Renal pelvis (tissue), 4 donors: ENCODE data around the gene SMCHD1. TPM values are rescaled to one million over a fixed set of nuclear protein-coding genes. Genes with fewer than 3 reads are reported as not detected.
"Not testable (repeated sequence)": the region's sequence is repeated elsewhere in the genome, so short reads cannot be mapped to it uniquely, and the experiment has no call there.

Experiments
- DNase-seq: peaks from one replicate; pipeline ENCODE4 v3.0.0-alpha.2; 2013
- polyA plus RNA-seq, 3 donors: library from polyadenylated mRNA; unstranded; fragments of 120-200 nt; gene quantifications; one replicate each; pipeline ENCODE4 v1.2.1, GENCODE V29; 2013; ENCODE audit not compliant: insufficient read length in 3 of 3

The SMCHD1 gene
- polyA plus RNA-seq, 3 donors, result 55.0 to 78.4 (median 64.7) TPM

DNA sequence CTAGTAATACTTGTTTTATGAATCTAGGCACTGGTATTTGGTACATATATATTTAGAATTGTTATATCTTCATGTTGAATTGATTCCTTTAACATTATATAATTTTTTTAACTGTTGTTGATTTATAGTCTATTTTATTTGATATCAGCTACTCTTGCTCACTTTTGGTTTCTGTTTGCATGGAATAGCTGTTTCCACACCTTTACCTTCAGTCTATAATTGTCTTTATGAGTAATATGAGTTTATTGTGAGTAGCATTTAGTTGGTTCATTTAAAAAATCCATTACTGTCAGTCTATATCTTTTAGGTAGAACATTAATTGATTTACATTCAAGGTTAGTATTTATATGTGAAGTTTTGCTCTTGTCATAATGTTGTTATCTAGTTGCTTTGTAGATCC lies 58.6 kb downstream of the SMCHD1 start:
- DNase-seq, result no peak

DNA sequence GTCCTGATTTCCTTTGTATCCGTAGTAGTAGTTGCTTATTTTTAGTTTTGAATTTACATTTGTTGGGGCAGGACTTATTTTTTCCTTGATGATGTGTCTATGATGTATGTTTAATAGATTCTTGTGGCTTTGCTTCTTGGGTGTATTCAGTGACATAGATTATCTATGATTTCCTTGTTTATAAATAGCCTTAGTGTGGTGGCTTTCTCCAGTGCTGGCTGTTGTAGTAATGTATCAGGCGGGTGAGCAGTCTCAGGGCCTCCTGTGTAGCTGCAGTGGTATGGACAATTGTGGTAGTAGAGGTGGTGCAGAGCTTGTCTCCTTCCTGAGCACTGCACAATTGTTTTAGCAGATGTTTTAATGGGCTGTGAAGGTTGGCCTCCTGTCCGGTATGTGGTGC lies 60.5 kb downstream of the SMCHD1 start:
- no peak for DNase-seq

GRCh38 chr18:2716394-2717326 lies 61.1 kb downstream of the SMCHD1 start:
- DNase-seq, result no peak

- no peak for DNase-seq
These were observed 61.9 kb downstream of the SMCHD1 start for GRCh38 chr18:2717407-2717806.

DNA sequence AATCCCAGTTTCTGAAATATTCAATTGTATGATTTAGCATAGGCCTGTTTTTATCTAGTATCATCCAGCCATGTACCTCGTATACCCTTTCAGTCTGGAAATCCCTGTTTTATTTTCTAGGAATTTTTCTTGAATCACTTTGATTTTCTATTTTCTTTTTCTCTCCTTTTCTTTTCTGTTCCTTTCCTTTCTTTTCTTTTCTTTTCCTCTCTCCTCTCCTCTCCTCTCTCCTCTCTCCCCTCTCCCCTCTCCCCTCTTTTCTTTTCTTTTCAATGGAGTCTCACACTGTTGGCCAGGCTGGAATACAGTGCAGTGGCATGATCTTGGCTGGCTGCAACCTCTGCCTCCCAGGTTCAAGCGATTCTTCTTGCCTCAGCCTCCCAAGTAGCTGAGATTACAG lies 63.5 kb downstream of the SMCHD1 start:
- DNase-seq, result no peak

- DNase-seq, result no peak
These were observed 67.7 kb downstream of the SMCHD1 start for GRCh38 chr18:2723207-2723606.

GRCh38 chr18:2729757-2730156 lies 74.2 kb downstream of the SMCHD1 start:
- no peak for DNase-seq

DNA sequence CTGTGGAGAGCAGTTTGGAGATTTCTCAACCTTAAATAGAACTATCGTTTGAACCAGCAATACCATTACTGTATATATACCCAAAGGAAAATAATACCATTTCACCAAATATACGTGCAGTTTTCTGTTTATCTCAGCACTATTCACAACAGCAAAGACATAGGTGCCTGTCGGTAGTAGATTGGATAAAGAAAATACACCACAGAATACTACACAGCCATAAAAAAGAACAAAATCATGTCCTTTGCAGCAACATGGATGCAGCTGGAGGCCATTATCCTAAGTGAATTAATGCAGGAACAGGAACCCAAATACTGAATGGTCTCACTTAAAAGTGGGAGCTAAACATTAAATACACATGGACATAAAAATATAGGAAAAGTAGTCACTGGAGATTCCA lies 81.3 kb downstream of the SMCHD1 start:
- no peak for DNase-seq

- DNase-seq, result not testable (repeated sequence)
These were observed 84.6 kb downstream of the SMCHD1 start for GRCh38 chr18:2740082-2740481.

GRCh38 chr18:2746274-2746673 lies 90.7 kb downstream of the SMCHD1 start:
- DNase-seq, result no peak

GRCh38 chr18:2758309-2758708 lies 102.8 kb downstream of the SMCHD1 start:
- DNase-seq, result no peak

DNA sequence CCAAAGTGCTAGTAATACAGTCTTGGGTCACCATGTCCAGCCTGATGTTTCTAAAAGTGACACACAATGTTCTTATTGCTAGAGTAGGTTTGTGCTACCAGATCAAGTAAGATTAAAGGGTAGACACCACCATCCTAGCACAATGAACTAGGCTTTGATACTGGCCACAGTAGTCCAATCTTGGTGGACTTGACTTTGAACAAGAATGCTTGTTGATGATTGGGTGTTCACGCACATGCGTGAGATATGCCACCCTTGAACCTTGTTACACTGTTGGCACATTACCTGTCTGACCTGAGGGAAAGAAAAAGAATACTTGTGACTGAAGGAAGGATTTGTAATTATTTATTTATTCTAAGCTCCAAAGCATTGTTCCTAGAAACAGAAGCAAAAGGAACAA lies 119.1 kb downstream of the SMCHD1 start:
- DNase-seq, result no peak

- no peak for DNase-seq
These were observed 121.1 kb downstream of the SMCHD1 start for GRCh38 chr18:2776601-2777000.

DNA sequence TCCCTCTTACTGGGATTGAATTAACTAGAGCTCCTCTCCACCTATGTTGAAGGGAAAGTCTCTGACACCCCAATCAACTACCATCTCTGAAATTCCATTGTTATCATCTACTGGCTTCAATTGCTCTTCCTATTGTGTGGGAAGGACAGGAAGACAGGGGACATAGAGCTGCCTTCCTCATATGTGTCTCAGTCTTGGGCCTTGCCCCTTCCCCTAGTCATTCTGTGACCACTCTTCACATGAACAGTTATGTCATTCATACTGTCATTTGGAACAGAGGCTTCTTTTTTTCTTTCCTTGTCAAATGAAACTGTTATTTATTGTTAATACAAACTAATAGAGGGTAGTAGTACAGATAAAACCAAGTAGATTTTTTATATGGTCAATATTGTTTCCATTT lies 121.7 kb downstream of the SMCHD1 start:
- no peak for DNase-seq

- no peak for DNase-seq
These were observed 125.2 kb downstream of the SMCHD1 start for GRCh38 chr18:2780750-2781149.

- DNase-seq, result no peak
These were observed 131.7 kb downstream of the SMCHD1 start for GRCh38 chr18:2787225-2787624.

DNA sequence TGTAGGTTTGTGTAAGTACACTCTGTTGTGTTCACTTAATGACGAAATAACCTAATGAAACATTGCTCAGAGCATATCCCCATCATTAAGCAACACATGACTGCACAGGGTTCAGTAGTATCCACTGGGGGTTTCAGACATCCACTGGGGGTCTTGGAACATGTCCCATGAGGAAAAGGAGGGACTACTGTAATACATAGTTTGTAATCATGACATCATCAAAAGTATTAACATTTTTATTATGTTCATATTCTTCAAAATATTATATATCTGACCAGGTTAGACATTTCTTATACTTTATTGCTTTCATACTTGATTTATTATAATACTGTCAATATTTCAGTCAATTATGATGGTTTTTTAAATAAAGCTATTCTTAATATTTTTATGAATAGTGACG lies 136.9 kb downstream of the SMCHD1 start:
- no peak for DNase-seq

- DNase-seq, result no peak
These were observed 138.6 kb downstream of the SMCHD1 start for GRCh38 chr18:2794159-2794558.

DNA sequence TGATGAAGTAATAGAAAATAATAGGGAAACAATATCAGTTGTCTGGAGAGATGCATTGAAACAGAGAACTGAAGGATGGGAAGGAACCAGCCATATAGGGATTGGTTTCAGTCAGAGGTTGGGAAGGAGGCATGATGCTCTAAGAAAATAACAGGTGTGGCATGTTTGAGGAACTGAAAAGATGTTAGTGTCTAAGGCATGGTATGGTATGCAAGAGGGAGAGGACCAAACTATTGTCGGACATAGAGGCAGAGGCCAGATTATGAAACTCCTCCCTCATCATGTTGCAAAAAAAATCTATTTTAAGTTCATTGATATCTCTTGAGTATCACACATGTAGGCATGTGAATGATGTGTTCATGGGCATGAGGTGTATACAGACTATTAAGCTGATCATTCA lies 142.4 kb downstream of the SMCHD1 start:
- no peak for DNase-seq

- DNase-seq, result no peak
These were observed 143.8 kb downstream of the SMCHD1 start for GRCh38 chr18:2799369-2799768.

DNA sequence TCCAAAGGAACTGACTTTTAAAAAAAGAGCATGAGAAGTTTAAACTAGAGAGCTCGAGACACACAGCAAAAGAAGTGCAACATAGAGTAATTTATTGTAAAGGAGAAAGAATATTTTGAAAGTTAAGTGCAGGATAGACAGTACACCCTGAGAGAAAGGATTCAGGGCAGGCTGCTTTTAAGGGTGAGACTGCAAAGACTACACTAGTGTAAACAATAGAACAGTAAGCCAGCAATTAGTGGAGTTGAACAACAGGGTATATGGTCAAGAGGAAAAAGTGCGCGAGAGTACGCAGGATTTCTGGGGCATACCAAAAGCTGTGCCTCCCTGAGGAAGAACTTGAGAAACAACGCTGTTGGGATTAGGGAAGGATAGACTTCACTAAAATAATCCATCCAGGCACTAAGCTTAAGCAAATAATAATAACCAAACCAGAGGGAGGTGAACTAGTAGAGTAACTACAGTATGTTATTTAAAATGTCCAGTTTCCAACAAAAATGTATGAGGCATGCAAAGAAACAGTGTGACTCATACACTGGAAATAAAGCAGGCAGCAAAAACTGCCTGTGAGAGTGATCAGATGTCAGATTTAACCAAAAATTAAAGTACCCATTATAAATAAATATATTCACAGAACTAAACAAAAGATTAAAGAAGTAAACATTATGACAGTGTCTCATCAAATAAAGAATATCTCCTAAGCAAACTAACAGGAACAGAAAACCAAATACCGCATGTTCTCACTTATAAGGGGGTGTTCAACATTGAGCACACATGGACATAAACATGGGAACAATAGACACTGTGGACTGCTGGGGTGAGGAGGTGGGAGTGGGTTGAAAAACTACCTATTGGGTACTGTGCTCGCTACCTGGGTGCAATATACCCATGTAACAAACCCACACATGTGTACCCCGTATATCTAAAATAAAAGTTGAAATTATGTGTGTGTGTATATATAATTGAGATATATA lies 150.7 kb downstream of the SMCHD1 start:
- no peak for DNase-seq

DNA sequence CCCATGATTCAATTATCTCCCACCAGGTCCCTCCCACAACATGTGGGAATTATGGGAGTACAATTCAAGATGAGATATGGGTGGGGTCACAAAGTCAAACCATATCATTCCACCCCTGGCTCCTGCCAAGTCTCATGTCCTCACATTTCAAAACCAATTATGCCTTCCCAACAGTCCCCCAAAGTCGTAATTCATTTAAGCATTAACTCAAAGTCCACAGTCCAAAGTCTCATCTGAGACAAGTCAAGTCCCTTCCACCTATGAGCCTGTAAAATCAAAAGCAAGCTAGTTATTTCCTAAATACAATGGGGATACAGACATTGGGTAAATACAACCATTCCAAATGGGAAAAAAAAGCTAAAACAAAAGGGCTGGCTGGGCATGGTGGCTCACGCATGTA lies 153.1 kb downstream of the SMCHD1 start:
- not testable (repeated sequence) for DNase-seq
